Endothelial cell of umbilical vein (primary cell): ENCODE data around the gene MVP. TPM values are rescaled to one million over a fixed set of nuclear protein-coding genes. Genes with fewer than 3 reads are reported as not detected.

Experiments used
- BruUV-seq: library from RNA; stranded (reverse); fragments of 400-500 nt; replicated peaks from 2 replicates; lab custom pipeline; 2021; lab: Mats Ljungman, UMichigan
- CTCF ChIA-PET: fragments of 300-600, 350-600 bp; sonication (Branson Sonifier 250); formaldehyde crosslinking; loops from one replicate; lab custom pipeline; 2021; ENCODE audit warnings: antibody characterized with exemption, inconsistent platforms; lab: Charles Lee
- POLR2A ChIA-PET: fragments of 300-600, 350-600 bp; sonication (Branson Sonifier 250); formaldehyde crosslinking; loops from one replicate; lab custom pipeline; 2021; ENCODE audit warnings: antibody characterized with exemption, inconsistent platforms; lab: Charles Lee
- DNase-seq: peaks from one replicate; pipeline ENCODE4 v3.0.0-alpha.2; 2011; ENCODE audit warnings: low read depth, low spot score
- FAIRE-seq: peaks from 2 replicates; lab custom pipeline; 2011; peaks lifted over from hg19 to GRCh38; lab: Jason Lieb, UNC
- H2AFZ ChIP-seq: 2 replicates; pipeline ENCODE4 v1.6.0; 2012; ENCODE audit warnings: low read depth, low read length, control low read depth, inconsistent platforms
- H3K27ac ChIP-seq: 2 replicates; pipeline ENCODE4 v1.5.1; 2011; ENCODE audit warnings: low read depth, mild to moderate bottlenecking, control low read depth, low read length, moderate library complexity; ENCODE audit not compliant: insufficient read depth
- H3K27me3 ChIP-seq, 2 experiments: 2 replicates each; pipeline versions ENCODE4 v1.6.0 to v1.6.1; 2011; ENCODE audit warnings: low read length in 2 of 2, mixed read lengths in 1 of 2; ENCODE audit not compliant: control insufficient read depth in 2 of 2, insufficient read depth in 2 of 2
- H3K36me3 ChIP-seq, 2 experiments: 2 replicates in 1 of 2; 3 replicates in 1 of 2; pipeline ENCODE4 v1.5.1; 2011; ENCODE audit warnings: low read length in 2 of 2, mild to moderate bottlenecking in 1 of 2, moderate library complexity in 1 of 2; ENCODE audit not compliant: control insufficient read depth in 2 of 2, insufficient read depth in 2 of 2; ENCODE audit errors: extremely low read depth in 1 of 2
- H3K4me1 ChIP-seq: 3 replicates; pipeline ENCODE4 v1.5.1; 2011; ENCODE audit warnings: mild to moderate bottlenecking, low read length; ENCODE audit not compliant: control insufficient read depth, insufficient read depth; ENCODE audit errors: extremely low read depth
- H3K4me2 ChIP-seq: 2 replicates; pipeline ENCODE4 v1.6.1; 2011; ENCODE audit warnings: low read length, control low read depth, mixed read lengths; ENCODE audit not compliant: insufficient read depth
- H3K4me3 ChIP-seq, 3 experiments: fragments of 200-600 bp in 1 of 3; sonication (generic), shearing (Covaris generic) in 1 of 3; replicated peaks in 1 of 3; 2 replicates each; pipeline ENCODE4 v1.5.1; 2011 to 2016; ENCODE audit warnings: control low read depth in 3 of 3, low read length in 3 of 3, mild to moderate bottlenecking in 2 of 3, inconsistent platforms in 1 of 3, low read depth in 1 of 3, moderate library complexity in 1 of 3; ENCODE audit not compliant: insufficient read depth in 1 of 3
- H3K79me2 ChIP-seq: 2 replicates; pipeline ENCODE4 v1.6.0; 2012; ENCODE audit warnings: low read length, inconsistent platforms; ENCODE audit not compliant: control insufficient read depth, insufficient read depth
- H3K9ac ChIP-seq: replicated peaks from 2 replicates; pipeline ENCODE3; 2011; ENCODE audit warnings: low read length, control low read depth; ENCODE audit not compliant: insufficient read depth; ENCODE audit errors: extremely low read depth
- H3K9me1 ChIP-seq: replicated peaks from 3 replicates; pipeline ENCODE4 v1.6.0; 2011; ENCODE audit warnings: mild to moderate bottlenecking, low read length; ENCODE audit not compliant: control insufficient read depth, insufficient read depth; ENCODE audit errors: extremely low read depth
- H3K9me3 ChIP-seq: replicated peaks from 2 replicates; pipeline ENCODE4 v1.5.1; 2012; ENCODE audit warnings: low read length, inconsistent platforms; ENCODE audit not compliant: control insufficient read depth, insufficient read depth
- H4K20me1 ChIP-seq: replicated peaks from 2 replicates; pipeline ENCODE3; 2011; ENCODE audit warnings: mild to moderate bottlenecking, low read length; ENCODE audit not compliant: control insufficient read depth, insufficient read depth; ENCODE audit errors: extremely low read depth
- CTCF ChIP-seq, 2 donors: IDR thresholded peaks; 1 replicate in 1 of 2; 2 replicates in 1 of 2; pipeline ENCODE4 v1.5.1; 2011; ENCODE audit warnings: low read length in 2 of 2, mild to moderate bottlenecking in 2 of 2, moderate library complexity in 2 of 2, control low read depth in 1 of 2, inconsistent platforms in 1 of 2, low read depth in 1 of 2; ENCODE audit not compliant: insufficient read depth in 1 of 2; ENCODE audit errors: extremely low read depth in 1 of 2
- EZH2 ChIP-seq: IDR thresholded peaks from 2 replicates; pipeline ENCODE4 v1.6.1; 2012; ENCODE audit warnings: borderline replicate concordance, low read depth, mild to moderate bottlenecking, moderate library complexity, low read length, inconsistent platforms; ENCODE audit not compliant: severe bottlenecking
- FOS ChIP-seq: IDR thresholded peaks from 2 replicates; pipeline ENCODE4 v1.6.1; 2011; ENCODE audit warnings: mild to moderate bottlenecking, low read length, moderate library complexity, borderline replicate concordance; ENCODE audit not compliant: insufficient read depth
- GATA2 ChIP-seq: IDR thresholded peaks from 2 replicates; pipeline ENCODE4 v1.7.0; 2011; ENCODE audit warnings: low read depth, mild to moderate bottlenecking, moderate library complexity, mixed read lengths, low read length; ENCODE audit not compliant: insufficient read length, insufficient read depth
- JUN ChIP-seq: IDR thresholded peaks from 2 replicates; pipeline ENCODE4 v1.6.1; 2011; ENCODE audit warnings: borderline replicate concordance, low read depth; ENCODE audit not compliant: insufficient read length, insufficient read depth
- MAX ChIP-seq: IDR thresholded peaks from 2 replicates; pipeline ENCODE4 v1.6.1; 2011; ENCODE audit not compliant: insufficient read depth, insufficient read length
- MYC ChIP-seq: IDR thresholded peaks from one replicate; pipeline ENCODE4 v1.6.1; 2011; ENCODE audit warnings: mild to moderate bottlenecking, low read depth, low read length
- POLR2A ChIP-seq: IDR thresholded peaks from 2 replicates; pipeline ENCODE4 v1.6.1; 2012; ENCODE audit warnings: low read depth, mild to moderate bottlenecking, control low read depth, low read length
- POLR2AphosphoS5 ChIP-seq: IDR thresholded peaks from 2 replicates; pipeline ENCODE4 v1.6.1; 2012; ENCODE audit warnings: low read depth, mild to moderate bottlenecking, control low read depth, low read length, moderate library complexity; ENCODE audit not compliant: insufficient read depth
- dilution Hi-C: fragments of 300-500 bp; cut with MboI; formaldehyde crosslinking; loops from one replicate; pipeline ENCODE4 v1.15.0; 2019; ENCODE audit warnings: low sequenced_read_pairs; ENCODE audit not compliant: extremely low pct_ligation_motif_present
- intact Hi-C: fragments of 100-400 bp; cut with micrococcal nuclease; formaldehyde crosslinking; loops from one replicate; pipeline ENCODE4 v1.10.0; 2022
- polyA plus RNA-seq, 4 experiments: library from polyadenylated mRNA; depleted of rRNA in 3 of 4; stranded (reverse) in 3 of 4; unstranded in 1 of 4; fragments of >200 nt; gene quantifications; 2 replicates each; pipeline versions ENCODE4 v1.2.1 to v1.2.3, GENCODE V29; 2011 to 2012; ENCODE audit warnings: missing spikeins in 1 of 4
- total RNA-seq: library from RNA; stranded (reverse); gene quantifications from 2 replicates; pipeline ENCODE4 v1.2.3, GENCODE V29; 2021

The MVP gene
- total and polyA plus RNA-seq, 2 donors (not counting 3 experiments of a cell fraction or from before 2014, with no cell fraction given) = 49.8 to 118 TPM

GRCh38 chr16:29864205-29864604 lies 43.9 kb downstream of the MVP start:
- intact Hi-C loops = no loop called here
- no peak overlapping the region for H3K9ac ChIP-seq
- H3K9me1 ChIP-seq = no peaks in the 10 kb centered on the region
- no peak overlapping the region for H3K4me3 ChIP-seq
- no peak for FAIRE-seq
- H2AFZ ChIP-seq = no peak overlapping the region
- dilution Hi-C loops = no loop called here
- no peaks in the 10 kb centered on the region for H3K9me3 ChIP-seq
- BruUV-seq = no TSS peak
- TF ChIP-seq EZH2 (no peak), CTCF (IDR thresholded peaks at IDR 0.05; ENCODE audit: extremely low read depth in 1 of 2, insufficient read depth in 1 of 2, low read depth in 1 of 2, low read length in 2 of 2) (no peak), MYC (no peak), POLR2AphosphoS5 (no peak), MAX (no peak), POLR2A (no peak), GATA2 (no peak), FOS (no peak), JUN (no peak)
- ChIA-PET POLR2A (no interaction called here), CTCF (interaction anchor here (0.7 to 1.1 kb wide), 2 partner anchors 16 to 142 kb away, joined by 4 to 5 read pairs; no protein-coding TSS in a partner anchor)
- H3K36me3 ChIP-seq = peaks cover 0 to 14% of the 10 kb centered on the region in 2 experiments
- H3K4me2 ChIP-seq = no peak overlapping the region
- no peak overlapping the region for H3K27ac ChIP-seq
- peaks cover 14% of the 10 kb centered on the region for H3K79me2 ChIP-seq
- H4K20me1 ChIP-seq = no peaks in the 10 kb centered on the region
- H3K27me3 ChIP-seq = no peaks in the 10 kb centered on the region
- no peak for DNase-seq
- peaks cover 7% of the 10 kb centered on the region for H3K4me1 ChIP-seq
